ENCODE data around the gene PHKB. TPM values are rescaled to one million over a fixed set of nuclear protein-coding genes. Genes with fewer than 3 reads are reported as not detected.

Gene PHKB
- total and polyA plus RNA-seq, 2 of the 8 experiments (the other 6 are each of a cell fraction or from before 2014, with no cell fraction given), result 18.6 to 38.3 TPM

GRCh38 chr16:47590472-47590871 is 129.3 kb downstream of the PHKB start:
- no peak overlapping the region for H3K14ac ChIP-seq (ENCODE audit: insufficient read length)
- no peak overlapping the region for H3K27ac ChIP-seq (ENCODE audit: low read depth, low read length)
- H2BK120ac ChIP-seq (replicated peaks; ENCODE audit: low read depth, low read length), result no peak overlapping the region
- no peaks in the 10 kb centered on the region for H3K23me2 ChIP-seq (ENCODE audit: low read depth, low read length)
- no peak overlapping the region for H3K4me3 ChIP-seq (ENCODE audit: extremely low read depth in 1 of 4, insufficient read depth in 2 of 4, low read depth in 3 of 4, low read length in 4 of 4)
- H2BK20ac ChIP-seq (ENCODE audit: low read length), result no peak overlapping the region
- H3K36me3 ChIP-seq (ENCODE audit: control insufficient read depth in 2 of 4, insufficient read depth in 4 of 4, low read length in 3 of 4), result peaks cover 0 to 7% (median 0%) of the 10 kb centered on the region in 4 experiments; a peak in 3 of 8 replicates
- FAIRE-seq (no peak), DNase-seq (ENCODE audit: low read depth in 1 of 2, low spot score in 2 of 2) (no peak)
- 89% methylated on average over 2 of the region's 2 CpGs; no CpG with 5 or more reads in 1 of the 2 experiments for WGBS, 2 experiments (ENCODE audit: extremely low coverage in 1 of 2, insufficient coverage in 1 of 2, insufficient read length in 1 of 2, insufficient replicate concordance in 2 of 2, low coverage in 1 of 2, low lambda C conversion rate in 2 of 2, missing lambda C conversion rate in 1 of 2)
- no peak overlapping the region for H2AK5ac ChIP-seq (ENCODE audit: low read depth, low read length)
- H4K5ac ChIP-seq (ENCODE audit: insufficient read length, low read depth, low read length), result no peak overlapping the region
- H2BK15ac ChIP-seq (ENCODE audit: low read length), result no peak overlapping the region
- no peak overlapping the region for H2BK5ac ChIP-seq (ENCODE audit: low read depth, low read length)
- no peak overlapping the region for H3K23ac ChIP-seq (ENCODE audit: insufficient read length)
- no peak overlapping the region for H2BK12ac ChIP-seq (ENCODE audit: low read depth, low read length)
- ChIA-PET POLR2A (ENCODE audit: partially characterized antibody) (no interaction called here), CTCF (ENCODE audit: partially characterized antibody) (interaction anchor here (0.9 to 1.6 kb wide), 4 partner anchors 30 to 522 kb away, joined by 3 to 4 read pairs (median 3); no protein-coding TSS in a partner anchor)
- H2AFZ ChIP-seq (ENCODE audit: low read length), result no peak overlapping the region
- no peak overlapping the region for H3K4ac ChIP-seq (replicated peaks; ENCODE audit: insufficient read length, low read depth, low read length)
- H4K20me1 ChIP-seq (replicated peaks in 1 of 2; ENCODE audit: control insufficient read depth in 1 of 2, insufficient read depth in 2 of 2, low read length in 2 of 2), result no peaks in the 10 kb centered on the region
- no peaks in the 10 kb centered on the region for H3K79me1 ChIP-seq (ENCODE audit: low read depth, low read length)
- H3K18ac ChIP-seq (ENCODE audit: extremely low read depth, low read length), result no peak overlapping the region
- H4K91ac ChIP-seq (replicated peaks; ENCODE audit: insufficient read length, low read length), result no peak overlapping the region
- no peaks in the 10 kb centered on the region for H3K79me2 ChIP-seq (ENCODE audit: control insufficient read depth in 1 of 2, insufficient read depth in 2 of 2, low read length in 2 of 2)
- no peak overlapping the region for H3K4me2 ChIP-seq (ENCODE audit: insufficient read depth in 1 of 2, low read depth in 2 of 2, low read length in 2 of 2)
- no peak overlapping the region for H3K56ac ChIP-seq (replicated peaks; ENCODE audit: insufficient read length, low read depth, low read length)
- H3K9ac ChIP-seq (replicated peaks in 1 of 4; ENCODE audit: extremely low read depth in 1 of 4, low read depth in 3 of 4, low read length in 3 of 4), result no peak overlapping the region
- no peaks in the 10 kb centered on the region for H3K27me3 ChIP-seq (replicated peaks in 1 of 4; ENCODE audit: control insufficient read depth in 3 of 4, extremely low read depth in 1 of 4, insufficient read depth in 3 of 4, low read length in 3 of 4)
- H4K8ac ChIP-seq (ENCODE audit: extremely low read depth, insufficient read depth, low read length), result no peak overlapping the region
- H3K4me1 ChIP-seq (replicated peaks in 1 of 4; ENCODE audit: control insufficient read depth in 3 of 4, insufficient read depth in 4 of 4, low read length in 3 of 4), result no peaks in the 10 kb centered on the region
- no peaks in the 10 kb centered on the region for H3K9me3 ChIP-seq (ENCODE audit: insufficient read depth in 2 of 2, low read depth in 1 of 2, low read length in 1 of 2)
- TF ChIP-seq SIN3A (conservative IDR thresholded peaks at IDR 0.05 in 1 of 2, IDR thresholded peaks at IDR 0.05 in 1 of 2; ENCODE audit: low read depth in 1 of 2, low read length in 2 of 2), result no peak
- TF ChIP-seq TBP (IDR thresholded peaks at IDR 0.05; ENCODE audit: low read depth, low read length), result no peak

Data from H1 (cell line).